K562 (cell line): Measurements from ENCODE around the gene ZNF138. TPM values are rescaled to one million over a fixed set of nuclear protein-coding genes. Genes with fewer than 3 reads are reported as not detected.

ENCODE experiments used
- ATAC-seq: fragments of 200-7000 bp; cut with Tn5 transposase; 3 replicates; pipeline ENCODE4 v1.9.1; 2020; ENCODE audit warnings: moderate library complexity
- BruUV-seq: library from RNA; stranded (reverse); fragments of 400-500 nt; replicated peaks from 2 replicates; lab custom pipeline; 2021; lab: Mats Ljungman, UMichigan
- CTCF ChIA-PET: fragments of 300-600 bp; formaldehyde crosslinking; extraction: SDS; loops from one replicate; lab custom pipeline; 2021; ENCODE audit warnings: low intra/inter-chr PET ratio; lab: Yijun Ruan, JAX
- POLR2A ChIA-PET: fragments of 300-600, 350-650 bp; sonication (Branson Sonifier 250); formaldehyde crosslinking; extraction: SDS; loops from one replicate; lab custom pipeline; 2021; ENCODE audit warnings: antibody characterized with exemption, inconsistent platforms; lab: Yijun Ruan, JAX
- DNase-seq, 4 experiments: peaks; one replicate each; pipeline versions ENCODE4 v3.0.0 to v3.0.0-alpha.2; 2011 to 2018; ENCODE audit warnings: low spot score in 3 of 4, mixed read lengths in 3 of 4; ENCODE audit errors: extremely low read depth in 1 of 4
- FAIRE-seq: peaks from 2 replicates; lab custom pipeline; 2011; peaks lifted over from hg19 to GRCh38; lab: Jason Lieb, UNC
- H2AFZ ChIP-seq: 2 replicates; pipeline ENCODE4 v1.6.0; 2011; ENCODE audit warnings: low read depth, low read length, control low read depth, inconsistent platforms
- H3K27ac ChIP-seq: fragments of 200-600 bp; 3 replicates; pipeline ENCODE4 v1.8.0; 2011; ENCODE audit warnings: low read depth, mild to moderate bottlenecking, control low read depth, inconsistent platforms, low read length, moderate library complexity, mixed read lengths; ENCODE audit errors: extremely low read depth
- H3K27me3 ChIP-seq, 2 experiments: fragments of 300-600 bp in 1 of 2; 2 replicates in 1 of 2; 3 replicates in 1 of 2; pipeline versions ENCODE4 v1.6.0 to v1.8.0; 2011; ENCODE audit warnings: inconsistent platforms in 2 of 2, low read length in 2 of 2, mild to moderate bottlenecking in 1 of 2, mixed read lengths in 1 of 2, moderate library complexity in 1 of 2; ENCODE audit not compliant: control insufficient read depth in 2 of 2, insufficient read depth in 2 of 2
- H3K36me3 ChIP-seq: fragments of 300-600 bp; 3 replicates; pipeline ENCODE4 v1.8.0; 2011; ENCODE audit warnings: mild to moderate bottlenecking, low read length, inconsistent platforms; ENCODE audit not compliant: control insufficient read depth, insufficient read depth
- H3K4me1 ChIP-seq, 2 experiments: fragments of 200-600 bp in 1 of 2; replicated peaks in 1 of 2; 2 replicates in 1 of 2; 3 replicates in 1 of 2; pipeline versions ENCODE4 v1.5.1 to v1.8.0; 2011; ENCODE audit warnings: inconsistent platforms in 2 of 2, low read length in 2 of 2, mild to moderate bottlenecking in 1 of 2, mixed read lengths in 1 of 2, moderate library complexity in 1 of 2; ENCODE audit not compliant: control insufficient read depth in 2 of 2, insufficient read depth in 2 of 2
- H3K4me2 ChIP-seq: 2 replicates; pipeline ENCODE4 v1.6.1; 2011; ENCODE audit warnings: low read length, control low read depth, inconsistent platforms, mixed read lengths; ENCODE audit not compliant: insufficient read depth
- H3K4me3 ChIP-seq: fragments of 200-600 bp; sonication (generic), shearing (Covaris generic); 2 replicates; pipeline ENCODE4 v1.5.1; 2016; ENCODE audit warnings: control low read depth, inconsistent platforms
- H3K79me2 ChIP-seq: fragments of 200-600 bp; 3 replicates; pipeline ENCODE4 v1.8.0; 2011; ENCODE audit warnings: low read length, inconsistent platforms; ENCODE audit not compliant: control insufficient read depth, insufficient read depth
- H3K9ac ChIP-seq, 2 experiments: 2 replicates each; pipeline versions ENCODE4 v1.6.0 to v1.6.1; 2011; ENCODE audit warnings: low read depth in 2 of 2, low read length in 2 of 2, control low read depth in 1 of 2, inconsistent platforms in 1 of 2, mild to moderate bottlenecking in 1 of 2, mixed read lengths in 1 of 2; ENCODE audit not compliant: insufficient read depth in 1 of 2
- H3K9me1 ChIP-seq: one replicate; pipeline ENCODE4 v1.6.0; 2011; ENCODE audit warnings: inconsistent platforms, mild to moderate bottlenecking, low read length, moderate library complexity; ENCODE audit not compliant: control insufficient read depth, insufficient read depth
- H3K9me3 ChIP-seq: replicated peaks from 2 replicates; pipeline ENCODE4 v1.5.1; 2011; ENCODE audit warnings: low read depth, low read length, inconsistent platforms; ENCODE audit not compliant: control insufficient read depth, insufficient read depth
- H4K20me1 ChIP-seq: replicated peaks from 2 replicates; pipeline ENCODE4 v1.6.1; 2011; ENCODE audit warnings: low read length, inconsistent platforms, mixed read lengths; ENCODE audit not compliant: control insufficient read depth, insufficient read depth
- ADNP ChIP-seq: fragments of 200-800 bp; sonication (Bioruptor generic); IDR thresholded peaks from 2 replicates; pipeline ENCODE4 v1.6.1; 2016; ENCODE audit warnings: missing genetic modification characterization, missing compliant biosample characterization
- MAZ ChIP-seq, 2 experiments: fragments of 450-650 bp in 1 of 2; sonication (generic) in 1 of 2; formaldehyde crosslinking; IDR thresholded peaks in 1 of 2; conservative IDR thresholded peaks in 1 of 2; 2 replicates each; pipeline versions ENCODE4 v1.4.0 to v1.5.0; 2020; ENCODE audit warnings: mild to moderate bottlenecking in 1 of 2, missing genetic modification reagents in 1 of 2
- POLR2G ChIP-seq: fragments of 200-400 bp; formaldehyde crosslinking; IDR thresholded peaks from 2 replicates; pipeline ENCODE4 v1.6.1; 2017; ENCODE audit warnings: low read depth, mild to moderate bottlenecking, antibody characterized with exemption, low read length, moderate library complexity
- TAL1 ChIP-seq: fragments of 450-650 bp; IDR thresholded peaks from 2 replicates; pipeline ENCODE4 v1.6.1; 2016; ENCODE audit warnings: mild to moderate bottlenecking
- ZEB2 ChIP-seq: fragments of 450-650 bp; IDR thresholded peaks from 2 replicates; pipeline ENCODE4 v1.6.1; 2016
- WGBS: fragments of 100-300 bp; shearing (Covaris generic); methylation state at CpG from one replicate; pipeline ENCODE4 v1.1.6; 2016; ENCODE audit warnings: low coverage, mixed read lengths; ENCODE audit not compliant: insufficient coverage; ENCODE audit errors: missing lambda C conversion rate; 5-methylcytosine and 5-hydroxymethylcytosine counted together
- in situ Hi-C: fragments of 300-500 bp; cut with MboI; formaldehyde crosslinking; loops from 4 replicates; pipeline ENCODE4 v1.15.0; 2018; ENCODE audit warnings: inconsistent platforms, mixed read lengths
- intact Hi-C: fragments of 100-400 bp; cut with micrococcal nuclease; formaldehyde crosslinking; loops from 2 replicates; pipeline ENCODE4 v1.14.2; 2022
- polyA plus RNA-seq, 8 experiments: library from polyadenylated mRNA; depleted of rRNA in 4 of 8; stranded (reverse) in 5 of 8; unstranded in 3 of 8; fragments of >200 nt; fragmentation: Nextera tagmentation in 2 of 8; fragmentation: Illumina TruSeq in 1 of 8; extraction: Ambion mirVana in 2 of 8; extraction: Trizol in 1 of 8; gene quantifications; 2 replicates each; pipeline versions ENCODE4 v1.2.1 to v1.2.3, GENCODE V29; 2011 to 2014; ENCODE audit warnings: inconsistent platforms in 1 of 8, missing spikeins in 1 of 8
- total RNA-seq, 7 experiments: library from RNA; depleted of rRNA in 6 of 7; stranded (reverse); fragments of >200 nt in 6 of 7; fragmentation: Illumina TruSeq in 2 of 7; extraction: Trizol in 2 of 7; gene quantifications; 2 replicates each; pipeline versions ENCODE4 v1.2.1 to v1.2.3, GENCODE V29; 2011 to 2021; ENCODE audit warnings: low replicate concordance in 1 of 7
- TF ChIP-seq, protein P1 (sequence below), 2 experiments: fragments of 450-650 bp; IDR thresholded peaks; 2 replicates each; pipeline ENCODE4 v1.6.1; 2018; ENCODE audit warnings: mild to moderate bottlenecking in 2 of 2, low read depth in 1 of 2; ENCODE audit not compliant: partially characterized antibody in 2 of 2
- TF ChIP-seq, protein P2 (sequence below): IDR thresholded peaks from 3 replicates; pipeline ENCODE4 v1.6.1; 2011; ENCODE audit warnings: borderline replicate concordance, mild to moderate bottlenecking, moderate library complexity; ENCODE audit not compliant: insufficient read length; ENCODE audit errors: extremely low read depth

Gene ZNF138
- total and polyA plus RNA-seq, 9 of the 15 experiments (the other 6 are each of a cell fraction or from before 2014, with no cell fraction given), result 14.6 to 34.9 (median 22.6) TPM

DNA sequence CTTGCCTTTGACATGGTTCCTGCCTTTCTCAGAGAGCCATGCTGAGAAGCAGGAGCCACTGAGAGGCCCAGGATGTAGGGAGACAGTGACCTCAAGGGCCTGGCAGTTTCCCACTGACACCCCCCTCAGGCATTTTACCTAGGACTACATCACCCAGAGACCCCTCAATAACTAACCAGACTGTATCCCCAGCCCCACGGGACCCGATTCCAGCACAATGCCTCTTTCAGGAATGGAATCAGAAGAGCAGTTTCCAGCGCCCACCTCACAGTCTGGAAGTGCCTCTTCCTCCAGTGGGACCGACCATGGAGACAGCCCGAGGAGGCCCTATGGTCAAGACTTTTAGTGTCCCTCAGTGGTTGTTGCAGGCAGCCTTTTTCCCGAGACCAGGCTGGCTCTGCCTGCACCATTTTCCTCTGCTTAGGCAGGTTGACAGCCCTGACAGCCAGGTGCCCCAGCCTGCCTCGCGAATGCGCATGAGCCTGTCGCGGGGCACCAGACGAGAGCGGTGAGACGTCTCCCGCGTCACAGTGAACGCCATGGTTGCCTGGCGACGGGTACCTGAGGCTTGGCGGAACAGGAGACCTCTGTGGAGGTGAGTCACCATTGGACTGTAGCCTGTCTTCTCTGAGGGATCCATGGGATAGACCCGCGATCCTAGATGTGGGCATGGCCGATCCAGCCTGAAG lies 80.5 kb downstream of the ZNF138 start:
- FAIRE-seq (no peak), DNase-seq (peak in 1 of 4 experiments; percentile 10), ATAC-seq (no peak)
- TF ChIP-seq MAZ (CRISPR knock-in tag; conservative IDR thresholded peaks at IDR 0.05 in 1 of 2, IDR thresholded peaks at IDR 0.05 in 1 of 2) (no peak), TAL1 (no peak), ZEB2 (no peak)
- Histone ChIP-seq H3K4me3 (no peak overlapping the region), H3K9ac (no peak overlapping the region), H2AFZ (no peak overlapping the region), H3K27ac (no peak overlapping the region), H3K27me3 (no peaks in the 10 kb centered on the region; a peak in 2 of 5 replicates), H3K9me1 (no peaks in the 10 kb centered on the region), H3K9me3 (peaks cover 11% of the 10 kb centered on the region), H3K4me1 (peaks cover 0 to 10% of the 10 kb centered on the region in 2 experiments; a peak in 1 of 5 replicates), H4K20me1 (no peaks in the 10 kb centered on the region), H3K4me2 (no peak overlapping the region), H3K36me3 (no peaks in the 10 kb centered on the region), H3K79me2 (no peaks in the 10 kb centered on the region)
- ChIA-PET CTCF (no interaction called here), POLR2A (no interaction called here)
- in situ Hi-C loops, result no loop called here
- BruUV-seq, result no TSS peak
- WGBS, result 30% methylated on average over 23 of the region's 23 CpGs
- intact Hi-C loops, result no loop called here

DNA sequence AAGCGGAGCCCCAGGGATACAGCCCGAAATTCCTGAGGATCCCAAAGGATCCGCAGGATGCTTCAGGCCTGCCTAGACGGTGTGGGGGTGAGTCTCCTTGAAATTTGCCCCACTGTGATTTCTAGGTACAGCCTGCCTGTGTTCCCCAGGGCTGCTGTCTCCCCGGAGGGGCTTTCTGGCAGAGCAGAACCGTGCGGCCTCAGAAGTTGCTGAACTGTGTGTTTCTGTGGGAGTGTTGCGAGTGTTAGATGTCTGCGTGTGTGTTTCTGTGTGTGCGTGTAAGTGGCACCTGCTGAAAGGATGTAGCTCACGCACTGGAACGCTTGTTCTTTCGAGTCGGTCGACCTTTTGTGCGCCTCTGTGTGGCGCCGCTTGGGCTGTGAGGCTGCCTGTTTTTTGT lies 81.0 kb downstream of the ZNF138 start:
- no TSS peak for BruUV-seq
- DNase-seq (peak in 1 of 4 experiments; percentile 2), ATAC-seq (no peak), FAIRE-seq (no peak)
- Histone ChIP-seq H3K36me3 (no peaks in the 10 kb centered on the region), H4K20me1 (no peaks in the 10 kb centered on the region), H3K4me3 (no peak overlapping the region), H3K27ac (no peak overlapping the region), H3K4me2 (no peak overlapping the region), H2AFZ (no peak overlapping the region), H3K4me1 (peaks cover 0 to 10% of the 10 kb centered on the region in 2 experiments; a peak in 1 of 5 replicates), H3K27me3 (no peaks in the 10 kb centered on the region; a peak in 2 of 5 replicates), H3K9me1 (no peaks in the 10 kb centered on the region), H3K9me3 (peaks cover 15% of the 10 kb centered on the region), H3K9ac (no peak overlapping the region), H3K79me2 (no peaks in the 10 kb centered on the region)
- intact Hi-C loops (no loop called here), in situ Hi-C loops (no loop called here)
- ChIA-PET POLR2A (no interaction called here), CTCF (no interaction called here)
- 59% methylated on average over 18 of the region's 18 CpGs for WGBS
- TF ChIP-seq, protein P1, sequence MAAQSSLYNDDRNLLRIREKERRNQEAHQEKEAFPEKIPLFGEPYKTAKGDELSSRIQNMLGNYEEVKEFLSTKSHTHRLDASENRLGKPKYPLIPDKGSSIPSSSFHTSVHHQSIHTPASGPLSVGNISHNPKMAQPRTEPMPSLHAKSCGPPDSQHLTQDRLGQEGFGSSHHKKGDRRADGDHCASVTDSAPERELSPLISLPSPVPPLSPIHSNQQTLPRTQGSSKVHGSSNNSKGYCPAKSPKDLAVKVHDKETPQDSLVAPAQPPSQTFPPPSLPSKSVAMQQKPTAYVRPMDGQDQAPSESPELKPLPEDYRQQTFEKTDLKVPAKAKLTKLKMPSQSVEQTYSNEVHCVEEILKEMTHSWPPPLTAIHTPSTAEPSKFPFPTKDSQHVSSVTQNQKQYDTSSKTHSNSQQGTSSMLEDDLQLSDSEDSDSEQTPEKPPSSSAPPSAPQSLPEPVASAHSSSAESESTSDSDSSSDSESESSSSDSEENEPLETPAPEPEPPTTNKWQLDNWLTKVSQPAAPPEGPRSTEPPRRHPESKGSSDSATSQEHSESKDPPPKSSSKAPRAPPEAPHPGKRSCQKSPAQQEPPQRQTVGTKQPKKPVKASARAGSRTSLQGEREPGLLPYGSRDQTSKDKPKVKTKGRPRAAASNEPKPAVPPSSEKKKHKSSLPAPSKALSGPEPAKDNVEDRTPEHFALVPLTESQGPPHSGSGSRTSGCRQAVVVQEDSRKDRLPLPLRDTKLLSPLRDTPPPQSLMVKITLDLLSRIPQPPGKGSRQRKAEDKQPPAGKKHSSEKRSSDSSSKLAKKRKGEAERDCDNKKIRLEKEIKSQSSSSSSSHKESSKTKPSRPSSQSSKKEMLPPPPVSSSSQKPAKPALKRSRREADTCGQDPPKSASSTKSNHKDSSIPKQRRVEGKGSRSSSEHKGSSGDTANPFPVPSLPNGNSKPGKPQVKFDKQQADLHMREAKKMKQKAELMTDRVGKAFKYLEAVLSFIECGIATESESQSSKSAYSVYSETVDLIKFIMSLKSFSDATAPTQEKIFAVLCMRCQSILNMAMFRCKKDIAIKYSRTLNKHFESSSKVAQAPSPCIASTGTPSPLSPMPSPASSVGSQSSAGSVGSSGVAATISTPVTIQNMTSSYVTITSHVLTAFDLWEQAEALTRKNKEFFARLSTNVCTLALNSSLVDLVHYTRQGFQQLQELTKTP (IDR thresholded peaks at IDR 0.05; ENCODE audit: low read depth in 1 of 2, partially characterized antibody in 2 of 2), result no peak
- TF ChIP-seq POLR2G (no peak), ADNP (tag) (no peak)
- TF ChIP-seq, protein P2, sequence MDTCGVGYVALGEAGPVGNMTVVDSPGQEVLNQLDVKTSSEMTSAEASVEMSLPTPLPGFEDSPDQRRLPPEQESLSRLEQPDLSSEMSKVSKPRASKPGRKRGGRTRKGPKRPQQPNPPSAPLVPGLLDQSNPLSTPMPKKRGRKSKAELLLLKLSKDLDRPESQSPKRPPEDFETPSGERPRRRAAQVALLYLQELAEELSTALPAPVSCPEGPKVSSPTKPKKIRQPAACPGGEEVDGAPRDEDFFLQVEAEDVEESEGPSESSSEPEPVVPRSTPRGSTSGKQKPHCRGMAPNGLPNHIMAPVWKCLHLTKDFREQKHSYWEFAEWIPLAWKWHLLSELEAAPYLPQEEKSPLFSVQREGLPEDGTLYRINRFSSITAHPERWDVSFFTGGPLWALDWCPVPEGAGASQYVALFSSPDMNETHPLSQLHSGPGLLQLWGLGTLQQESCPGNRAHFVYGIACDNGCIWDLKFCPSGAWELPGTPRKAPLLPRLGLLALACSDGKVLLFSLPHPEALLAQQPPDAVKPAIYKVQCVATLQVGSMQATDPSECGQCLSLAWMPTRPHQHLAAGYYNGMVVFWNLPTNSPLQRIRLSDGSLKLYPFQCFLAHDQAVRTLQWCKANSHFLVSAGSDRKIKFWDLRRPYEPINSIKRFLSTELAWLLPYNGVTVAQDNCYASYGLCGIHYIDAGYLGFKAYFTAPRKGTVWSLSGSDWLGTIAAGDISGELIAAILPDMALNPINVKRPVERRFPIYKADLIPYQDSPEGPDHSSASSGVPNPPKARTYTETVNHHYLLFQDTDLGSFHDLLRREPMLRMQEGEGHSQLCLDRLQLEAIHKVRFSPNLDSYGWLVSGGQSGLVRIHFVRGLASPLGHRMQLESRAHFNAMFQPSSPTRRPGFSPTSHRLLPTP, result no peak
